Fibroblast of lung (primary cell): ENCODE results near the gene AFTPH. TPM values are rescaled to one million over a fixed set of nuclear protein-coding genes. Genes with fewer than 3 reads are reported as not detected.

Experiments
- DNase-seq, 2 donors: peaks; one replicate each; pipeline versions ENCODE4 v3.0.0 to v3.0.0-alpha.2; 2010; ENCODE audit warnings: low read depth in 2 of 2
- H2AFZ ChIP-seq: 2 replicates; pipeline ENCODE4 v1.5.1; 2012; ENCODE audit warnings: low read length, control low read depth, inconsistent platforms
- H3K27ac ChIP-seq: 2 replicates; pipeline ENCODE4 v1.5.1; 2011; ENCODE audit warnings: low read length, control low read depth; ENCODE audit not compliant: insufficient read depth
- H3K27me3 ChIP-seq: 2 replicates; pipeline ENCODE4 v1.5.1; 2011; ENCODE audit warnings: mild to moderate bottlenecking, low read length; ENCODE audit not compliant: control insufficient read depth, insufficient read depth
- H3K36me3 ChIP-seq: 2 replicates; pipeline ENCODE4 v1.5.1; 2011; ENCODE audit warnings: low read length; ENCODE audit not compliant: control insufficient read depth, insufficient read depth
- H3K4me1 ChIP-seq: 2 replicates; pipeline ENCODE4 v1.5.1; 2011; ENCODE audit warnings: low read length; ENCODE audit not compliant: control insufficient read depth, insufficient read depth; ENCODE audit errors: extremely low read depth
- H3K4me2 ChIP-seq: 2 replicates; pipeline ENCODE4 v1.5.1; 2011; ENCODE audit warnings: low read length, control low read depth; ENCODE audit not compliant: insufficient read depth; ENCODE audit errors: extremely low read depth
- H3K4me3 ChIP-seq, 4 experiments: fragments of 200-600 bp in 1 of 4; sonication (generic) in 1 of 4; replicated peaks in 1 of 4; 2 replicates each; pipeline ENCODE4 v1.5.1; 2011 to 2016; ENCODE audit warnings: low read length in 4 of 4, low read depth in 3 of 4, mild to moderate bottlenecking in 3 of 4, control low read depth in 2 of 4, inconsistent platforms in 1 of 4, mixed read lengths in 1 of 4; ENCODE audit not compliant: insufficient read depth in 1 of 4; ENCODE audit errors: control extremely low read depth in 1 of 4
- H3K79me2 ChIP-seq: 2 replicates; pipeline ENCODE4 v1.5.1; 2012; ENCODE audit warnings: mild to moderate bottlenecking, low read length, inconsistent platforms; ENCODE audit not compliant: control insufficient read depth, insufficient read depth
- H3K9ac ChIP-seq: 2 replicates; pipeline ENCODE4 v1.5.1; 2011; ENCODE audit warnings: mild to moderate bottlenecking, low read length, control low read depth; ENCODE audit not compliant: insufficient read depth
- H3K9me3 ChIP-seq: 2 replicates; pipeline ENCODE4 v1.5.1; 2012; ENCODE audit warnings: low read depth, low read length; ENCODE audit not compliant: control insufficient read depth, insufficient read depth
- H4K20me1 ChIP-seq: 2 replicates; pipeline ENCODE4 v1.5.1; 2011; ENCODE audit warnings: low read length; ENCODE audit not compliant: control insufficient read depth, insufficient read depth; ENCODE audit errors: extremely low read depth
- CTCF ChIP-seq, 2 donors: IDR thresholded peaks in 1 of 2; conservative IDR thresholded peaks in 1 of 2; 1 replicate in 1 of 2; 2 replicates in 1 of 2; pipeline ENCODE4 v1.5.1; 2011 to 2012; ENCODE audit warnings: low read length in 2 of 2, control low read depth in 1 of 2, inconsistent platforms in 1 of 2, low read depth in 1 of 2, mild to moderate bottlenecking in 1 of 2
- EZH2 ChIP-seq: IDR thresholded peaks from 2 replicates; pipeline ENCODE4 v1.5.1; 2012; ENCODE audit warnings: low read length, control low read depth, mild to moderate bottlenecking; ENCODE audit errors: missing control alignments
- polyA plus RNA-seq, 2 donors: library from polyadenylated mRNA; depleted of rRNA in 1 of 2; stranded (reverse) in 1 of 2; unstranded in 1 of 2; fragments of >200 nt; gene quantifications; 2 replicates each; pipeline ENCODE4 v1.2.1, GENCODE V29; 2011 to 2012; ENCODE audit warnings: missing spikeins in 1 of 2
- total RNA-seq: library from RNA; depleted of rRNA; stranded (reverse); fragments of >200 nt; gene quantifications from 2 replicates; pipeline ENCODE4 v1.2.1, GENCODE V29; 2014

Gene AFTPH
- total and polyA plus RNA-seq, 2 donors (not counting 1 experiment from before 2014, with no cell fraction given) = 15.8 to 43.3 TPM

GRCh38 chr2:64604155-64604554, 80.0 kb downstream of the AFTPH start:
- Histone ChIP-seq H3K4me3 (no peak overlapping the region), H3K27ac (no peak overlapping the region), H3K9me3 (no peaks in the 10 kb centered on the region), H3K79me2 (no peaks in the 10 kb centered on the region), H2AFZ (no peak overlapping the region), H3K4me1 (peaks cover 2% of the 10 kb centered on the region), H3K27me3 (peaks cover 16% of the 10 kb centered on the region), H3K9ac (no peak overlapping the region), H3K4me2 (no peak overlapping the region), H3K36me3 (no peaks in the 10 kb centered on the region), H4K20me1 (no peaks in the 10 kb centered on the region)
- DNase-seq = no peak
- no peak for TF ChIP-seq CTCF (conservative IDR thresholded peaks at IDR 0.05 in 1 of 2, IDR thresholded peaks at IDR 0.05 in 1 of 2; ENCODE audit: low read depth in 1 of 2, low read length in 2 of 2)
- no peak for TF ChIP-seq EZH2

GRCh38 chr2:64605026-64605471, 80.9 kb downstream of the AFTPH start:
- H3K9ac ChIP-seq = no peak overlapping the region
- H3K9me3 ChIP-seq = no peaks in the 10 kb centered on the region
- H3K4me2 ChIP-seq = no peak overlapping the region
- no peaks in the 10 kb centered on the region for H4K20me1 ChIP-seq
- H3K36me3 ChIP-seq = no peaks in the 10 kb centered on the region
- H3K79me2 ChIP-seq = no peaks in the 10 kb centered on the region
- H3K27me3 ChIP-seq = peaks cover 14% of the 10 kb centered on the region
- no peak overlapping the region for H3K27ac ChIP-seq
- H3K4me1 ChIP-seq = peaks cover 2% of the 10 kb centered on the region
- H2AFZ ChIP-seq = no peak overlapping the region
- no peak overlapping the region for H3K4me3 ChIP-seq
- no peak for TF ChIP-seq EZH2
- no peak for TF ChIP-seq CTCF (conservative IDR thresholded peaks at IDR 0.05 in 1 of 2, IDR thresholded peaks at IDR 0.05 in 1 of 2; ENCODE audit: low read depth in 1 of 2, low read length in 2 of 2)
- DNase-seq = peak; percentile 33 to 83

GRCh38 chr2:64605991-64606478, 81.9 kb downstream of the AFTPH start:
- TF ChIP-seq EZH2 = no peak
- TF ChIP-seq CTCF (conservative IDR thresholded peaks at IDR 0.05 in 1 of 2, IDR thresholded peaks at IDR 0.05 in 1 of 2; ENCODE audit: low read depth in 1 of 2, low read length in 2 of 2) = no peak
- Histone ChIP-seq H3K27ac (no peak overlapping the region), H2AFZ (no peak overlapping the region), H3K79me2 (no peaks in the 10 kb centered on the region), H3K9ac (no peak overlapping the region), H3K9me3 (no peaks in the 10 kb centered on the region), H4K20me1 (no peaks in the 10 kb centered on the region), H3K4me2 (no peak overlapping the region), H3K27me3 (peaks cover 14% of the 10 kb centered on the region), H3K36me3 (no peaks in the 10 kb centered on the region), H3K4me1 (peaks cover 2% of the 10 kb centered on the region), H3K4me3 (no peak overlapping the region)
- DNase-seq = no peak
